Measurements from ENCODE around the gene STRADA. TPM values are rescaled to one million over a fixed set of nuclear protein-coding genes. Genes with fewer than 3 reads are reported as not detected.
A peak's percentile ranks its signal among the peaks of the same experiment; 100 is the strongest.
"Not testable (repeated sequence)": the region's sequence is repeated elsewhere in the genome, so short reads cannot be mapped to it uniquely, and the experiment has no call there.

STRADA gene
- total RNA-seq, 1 experiment from 2014 or later: 21.6 TPM

GRCh38 chr17:63758428-63758827 lies 16.8 kb upstream of the STRADA start:
- no peak for DNase-seq (ENCODE audit: low read depth)

GRCh38 chr17:63754046-63754445 lies 12.4 kb upstream of the STRADA start:
- no peak for DNase-seq (ENCODE audit: low read depth)

GRCh38 chr17:63753215-63753614 lies 11.6 kb upstream of the STRADA start:
- DNase-seq (ENCODE audit: low read depth): no peak

DNA sequence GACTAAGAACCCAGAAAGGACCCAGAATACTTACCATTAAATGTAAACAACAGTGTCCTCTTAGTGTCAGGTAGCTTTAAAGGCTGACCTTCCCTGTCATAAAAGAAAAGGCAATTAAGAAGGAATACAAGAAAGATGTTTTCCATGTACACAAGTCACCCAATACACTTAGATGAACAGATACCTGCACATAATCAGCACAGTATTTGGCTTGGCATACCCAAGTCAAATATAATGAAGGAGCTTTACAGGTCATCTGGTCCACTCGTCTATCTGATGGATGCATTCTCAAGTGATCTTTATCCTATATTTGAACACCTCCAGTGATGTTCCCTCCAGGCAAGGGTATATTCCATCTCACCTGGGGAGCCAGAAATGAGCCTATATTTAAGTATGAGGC lies 11.1 kb upstream of the STRADA start:
- DNase-seq (ENCODE audit: low read depth): no peak

DNA sequence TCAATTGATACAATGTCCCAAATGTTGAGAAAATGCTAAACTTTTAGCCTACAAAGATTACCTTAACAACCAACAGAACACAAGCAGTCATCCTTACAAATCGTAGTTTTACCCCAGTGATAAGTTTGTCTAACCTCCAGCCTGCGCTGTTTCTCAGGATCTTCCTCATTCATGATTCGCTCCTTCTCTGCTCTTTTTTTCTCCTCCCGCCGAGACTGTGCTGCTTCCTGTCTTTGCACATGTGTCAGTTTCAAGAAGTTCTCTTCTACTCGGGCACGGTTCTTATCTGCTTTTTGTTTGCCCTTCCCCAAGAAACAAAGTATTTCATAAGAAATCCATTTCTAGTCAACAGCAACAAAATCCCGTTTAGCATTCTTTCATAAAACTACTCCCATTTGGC lies 10.2 kb upstream of the STRADA start:
- no peak for DNase-seq (ENCODE audit: low read depth)

GRCh38 chr17:63741143-63741407 lies 524 bp downstream of the STRADA start:
- DNase-seq (ENCODE audit: low read depth): no peak

GRCh38 chr17:63740464-63741142 lies 996 bp downstream of the STRADA start:
- DNase-seq (ENCODE audit: low read depth): no peak

DNA sequence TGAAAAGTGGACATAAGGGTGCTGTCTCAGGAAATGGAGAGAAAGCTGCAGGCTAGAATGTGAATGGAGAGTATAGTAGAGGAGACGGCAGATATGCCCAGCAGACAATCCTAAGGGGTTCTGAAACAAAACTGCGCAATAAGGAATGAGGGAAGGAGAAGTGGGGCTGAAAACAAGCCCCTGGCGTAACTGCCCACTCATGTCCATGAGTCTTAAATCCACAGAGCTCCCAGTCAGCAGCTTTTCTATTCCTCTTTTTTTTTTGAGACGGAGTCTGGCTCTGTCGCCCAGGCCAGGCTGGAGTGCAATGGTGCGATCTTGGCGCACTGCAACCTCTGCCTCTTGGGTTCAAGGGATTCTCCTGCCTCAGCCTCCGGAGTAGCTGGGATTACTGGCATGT lies 5.9 kb downstream of the STRADA start:
- no peak for DNase-seq (ENCODE audit: low read depth)

DNA sequence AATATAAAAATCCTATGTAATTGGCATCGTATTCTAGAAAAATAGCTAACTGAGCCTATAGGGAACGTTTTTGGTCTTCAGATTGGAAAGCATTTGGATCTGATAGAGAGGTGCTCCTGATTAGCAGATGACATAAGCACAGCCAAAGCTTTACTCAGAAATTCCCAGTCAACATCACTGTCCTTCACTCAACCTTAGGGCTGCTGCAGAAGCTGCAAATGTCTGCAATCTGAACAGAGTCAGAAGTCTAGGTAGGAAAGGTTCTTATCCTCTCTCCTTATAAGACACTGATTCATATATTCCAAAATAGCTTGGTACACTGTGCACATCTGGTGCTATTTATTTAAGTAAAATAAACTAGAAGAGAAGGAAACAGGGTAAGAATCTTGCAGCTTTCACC lies 19.2 kb downstream of the STRADA start:
- no peak for DNase-seq (ENCODE audit: low read depth)

DNA sequence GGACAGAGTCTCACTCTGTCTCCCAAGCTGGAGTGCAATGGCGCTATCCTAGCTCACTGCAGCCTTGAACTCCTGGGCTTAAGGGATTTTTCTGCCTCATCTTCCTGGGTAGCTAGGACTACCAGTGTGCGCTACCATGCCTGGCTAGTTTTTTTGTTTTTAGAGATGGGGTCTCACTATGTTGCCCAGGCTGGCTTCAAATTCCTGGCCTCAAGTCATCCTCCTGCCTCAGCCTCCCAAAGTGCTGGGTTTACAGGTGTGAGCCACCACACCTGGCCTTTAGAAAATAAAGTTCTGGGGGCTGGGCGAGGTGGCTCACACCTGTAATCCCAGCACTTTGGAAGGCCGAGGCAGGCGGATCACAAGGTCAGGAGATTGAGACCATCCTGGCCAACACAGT lies 21.4 kb downstream of the STRADA start:
- not testable (repeated sequence) for DNase-seq (ENCODE audit: low read depth)

DNA sequence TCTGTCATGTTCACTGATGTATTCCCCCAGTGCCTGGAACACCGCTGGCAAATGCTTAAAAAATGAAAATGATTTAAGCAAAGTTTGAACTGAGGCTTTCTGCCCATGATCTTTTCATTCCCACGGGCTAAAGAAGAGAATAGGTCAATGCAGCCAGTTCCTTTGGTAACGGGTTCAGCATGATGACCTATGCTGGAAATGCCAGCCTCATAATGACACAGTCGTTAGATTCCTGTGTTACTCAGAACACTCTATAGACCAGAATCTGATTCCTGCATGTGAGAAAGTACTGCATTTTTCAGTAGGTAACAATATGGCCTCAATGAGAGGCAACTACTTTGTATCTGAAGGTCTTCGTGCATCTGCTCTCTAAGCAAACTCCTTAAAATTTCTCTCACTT lies 22.6 kb downstream of the STRADA start:
- DNase-seq (ENCODE audit: low read depth): no peak

DNA sequence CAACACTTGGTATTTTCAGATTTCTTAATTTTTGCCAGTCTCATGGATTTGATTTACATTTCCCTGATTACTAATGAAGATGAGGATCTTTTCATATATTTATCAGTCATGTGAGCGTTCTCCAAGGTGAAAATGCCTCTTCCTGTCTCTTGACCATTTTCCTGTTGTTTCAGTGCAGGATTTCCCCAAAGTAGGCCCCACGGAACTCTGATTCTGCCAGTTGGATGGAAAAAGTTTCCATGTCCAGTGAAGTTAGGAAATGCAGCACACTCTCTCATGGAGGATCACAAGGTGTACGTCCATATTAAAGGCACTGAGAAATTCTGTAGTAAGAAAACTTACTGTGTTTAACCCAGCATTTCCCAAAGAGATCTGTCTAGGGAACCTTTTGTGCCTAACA lies 25.2 kb downstream of the STRADA start:
- DNase-seq (ENCODE audit: low read depth): no peak

DNA sequence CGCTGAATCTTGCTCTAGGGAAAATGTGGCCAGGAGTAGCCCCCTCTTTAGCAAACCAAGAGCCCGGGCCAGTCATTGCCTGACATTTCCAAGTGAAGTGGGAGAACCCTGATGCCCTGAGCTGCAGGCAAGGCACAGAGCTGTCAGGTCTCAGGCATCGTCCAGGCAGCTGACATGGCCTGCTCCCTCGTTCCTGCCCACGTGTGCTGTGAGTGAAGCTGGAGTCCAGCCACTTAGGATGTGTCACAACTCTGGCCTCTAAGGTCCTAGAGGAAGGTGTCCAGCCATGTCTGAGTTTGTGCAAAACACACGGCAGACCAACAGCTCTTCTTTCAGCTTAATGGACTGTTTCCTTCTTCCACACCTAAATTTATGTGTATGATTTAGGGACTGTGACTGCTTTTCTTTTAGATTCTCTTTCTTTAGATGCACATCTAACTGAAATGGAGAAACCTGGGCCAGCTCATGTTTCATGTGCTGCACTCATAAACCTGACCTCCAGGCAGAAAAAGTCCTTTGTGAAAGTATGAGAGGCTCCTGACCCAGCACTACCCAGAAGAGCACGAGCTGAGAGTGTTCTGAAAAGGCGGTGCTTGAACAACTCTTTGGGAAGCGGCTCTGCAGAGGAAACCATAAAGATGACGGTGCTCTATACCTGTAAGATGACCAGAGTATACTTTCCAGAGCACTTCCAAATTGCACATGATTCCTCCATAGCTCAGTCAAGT lies 26.9 kb downstream of the STRADA start:
- peak; percentile 13 for DNase-seq (ENCODE audit: low read depth)

DNA sequence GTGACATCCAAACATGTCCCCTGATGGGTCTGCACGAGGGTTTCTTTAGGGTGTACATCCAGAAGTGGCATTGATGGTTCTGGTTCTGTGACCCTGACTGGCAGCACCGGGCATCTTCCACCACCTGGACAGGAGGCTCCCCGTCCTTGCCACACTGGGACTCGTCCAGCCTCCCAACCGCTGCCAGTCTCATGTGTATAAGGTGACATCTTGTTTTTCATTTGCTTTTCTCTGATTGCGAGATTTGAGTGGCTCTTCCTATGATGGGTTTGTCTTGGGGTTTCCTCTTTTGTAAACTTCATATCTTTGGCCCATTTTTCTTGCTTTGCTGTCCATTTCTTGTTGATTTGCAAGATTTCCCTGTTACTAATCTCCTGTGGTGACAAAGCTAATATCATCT lies 32.5 kb downstream of the STRADA start:
- DNase-seq (ENCODE audit: low read depth): no peak

- DNase-seq (ENCODE audit: low read depth): no peak
These were observed 34.4 kb downstream of the STRADA start for GRCh38 chr17:63707151-63707550.

DNA sequence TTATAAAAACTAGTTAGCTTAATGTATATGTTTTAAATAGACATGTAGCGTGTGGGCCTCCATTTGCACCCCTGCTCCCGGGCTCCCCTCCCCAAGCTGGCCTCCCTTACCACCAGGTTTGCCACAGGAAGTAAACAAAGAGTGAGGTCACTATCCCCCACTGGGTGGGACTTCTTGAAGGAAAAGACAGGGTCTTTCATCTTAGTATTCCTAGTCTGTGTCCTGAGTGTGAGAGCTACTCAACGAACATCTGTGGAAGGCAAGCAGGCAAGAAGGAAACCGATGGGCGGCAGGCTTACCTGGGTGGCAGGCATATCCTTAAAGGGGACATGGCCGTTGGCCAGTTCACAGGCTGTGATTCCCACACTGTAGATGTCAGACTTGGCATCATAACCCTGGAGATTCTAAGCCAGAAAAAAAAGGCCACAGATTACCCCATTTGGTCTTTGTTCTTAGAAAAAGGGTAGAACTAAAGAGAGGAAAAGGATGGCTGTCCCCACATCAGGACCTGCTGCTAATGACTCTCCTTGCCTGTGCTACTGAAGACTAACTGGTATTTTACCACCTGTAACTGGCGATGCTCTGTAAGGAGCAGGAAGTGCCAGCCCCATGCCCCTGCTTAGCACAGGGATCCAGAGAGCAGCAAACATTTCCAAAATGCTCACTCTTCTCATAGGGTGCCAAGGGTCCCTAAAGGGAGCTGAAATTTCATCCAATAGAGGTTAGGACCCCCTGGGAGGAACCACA lies 35.1 kb downstream of the STRADA start:
- no peak for DNase-seq (ENCODE audit: low read depth)

GRCh38 chr17:63705657-63706056 lies 35.9 kb downstream of the STRADA start:
- no peak for DNase-seq (ENCODE audit: low read depth)

DNA sequence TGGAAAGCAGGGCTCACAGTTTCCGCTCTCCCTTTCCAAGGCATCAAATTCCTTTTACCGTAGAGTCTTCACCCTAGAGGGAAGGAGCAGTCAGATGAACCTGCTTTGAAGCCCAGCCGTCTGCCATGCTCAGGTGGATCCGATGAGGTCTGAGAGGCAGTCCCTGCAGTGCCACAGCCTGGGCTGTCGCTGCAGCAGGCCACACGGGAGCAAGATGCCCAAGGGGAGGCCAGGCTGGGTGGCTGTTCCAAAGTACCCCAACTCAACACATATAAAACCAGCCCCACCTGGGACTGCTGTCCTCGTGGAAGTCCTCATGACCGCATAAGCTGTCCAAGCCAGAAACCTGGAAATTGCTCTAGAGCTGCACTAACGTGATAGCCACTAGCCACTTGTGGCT lies 36.8 kb downstream of the STRADA start:
- DNase-seq (ENCODE audit: low read depth): no peak

- DNase-seq (ENCODE audit: low read depth): no peak
These were observed 37.4 kb downstream of the STRADA start for GRCh38 chr17:63704259-63704576.

DNA sequence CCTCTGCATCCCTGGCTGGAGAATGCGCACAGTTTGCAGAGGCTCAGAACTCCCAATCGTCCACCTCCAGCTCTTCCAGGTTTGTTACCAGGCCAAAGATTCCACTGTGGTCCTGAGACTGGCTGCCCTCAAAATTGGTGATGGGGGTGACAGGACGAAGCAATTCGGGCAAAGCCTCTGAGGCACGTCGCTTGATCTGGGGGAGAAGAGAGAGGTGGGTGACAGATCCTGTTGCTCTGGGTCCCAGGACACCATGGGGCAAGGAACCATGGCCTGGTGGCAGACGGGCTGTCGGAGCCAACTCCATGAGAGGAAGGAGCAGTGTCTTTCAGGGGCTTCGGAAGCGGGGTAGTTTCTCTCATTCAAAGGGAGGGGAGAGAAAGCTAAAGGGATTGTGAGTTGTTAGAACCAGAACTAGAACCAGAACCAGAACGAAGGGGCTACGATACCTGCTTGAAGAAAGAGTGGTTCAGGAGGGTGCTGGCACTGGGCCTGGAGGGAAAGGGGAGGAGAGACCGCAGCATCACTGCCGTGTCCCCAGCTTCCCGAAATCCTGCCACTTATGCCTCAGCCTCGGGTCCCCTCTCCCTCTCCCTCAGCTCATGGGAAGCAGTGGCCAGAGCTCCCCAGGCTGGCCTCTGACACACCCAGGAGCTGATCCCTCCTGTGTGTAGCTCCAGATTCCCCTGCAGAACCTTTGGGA lies 37.9 kb downstream of the STRADA start:
- DNase-seq (ENCODE audit: low read depth): no peak

DNA sequence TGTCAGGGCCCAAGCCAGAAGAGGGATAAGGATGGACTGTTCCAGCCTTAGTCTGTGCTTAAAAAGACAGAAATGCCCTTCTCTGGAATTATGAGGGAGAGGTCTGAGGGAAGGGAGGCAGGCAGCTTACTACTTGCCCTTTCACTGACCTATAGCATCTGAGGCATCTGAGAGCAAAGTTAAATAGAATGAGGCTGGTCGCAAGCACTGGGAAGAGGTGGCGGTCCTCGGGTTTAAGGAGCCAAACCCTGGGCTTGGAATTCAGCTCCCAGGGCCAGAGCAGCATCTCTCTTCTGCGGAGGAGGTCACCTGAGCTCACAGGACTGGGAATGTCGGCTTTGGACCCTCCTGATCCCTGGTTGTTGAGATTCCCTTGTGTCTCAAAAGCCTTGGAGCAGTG lies 38.6 kb downstream of the STRADA start:
- DNase-seq (ENCODE audit: low read depth): no peak

DNA sequence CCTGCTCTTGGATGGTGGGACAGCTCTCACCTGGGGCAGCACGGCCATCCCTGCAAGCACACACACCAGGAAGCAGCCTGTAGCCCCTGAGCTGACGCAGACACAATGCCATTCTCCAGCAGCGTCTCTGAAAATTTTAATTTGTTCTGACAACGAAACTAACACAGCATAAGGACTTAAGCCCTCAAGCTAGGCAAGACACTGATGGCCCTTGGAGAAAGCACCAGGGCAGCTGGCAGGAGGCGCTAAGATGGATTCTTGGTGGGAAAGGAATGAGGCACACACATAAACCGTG lies 38.9 kb downstream of the STRADA start:
- DNase-seq (ENCODE audit: low read depth): no peak

All from LHCN-M2 (cell line).